HCT116 (cell line): ENCODE results near the gene LMBR1L. TPM values are rescaled to one million over a fixed set of nuclear protein-coding genes. Genes with fewer than 3 reads are reported as not detected.

ENCODE experiments used
- ATAC-seq: fragments of 200-7000 bp; cut with Tn5 transposase; 2 replicates; pipeline ENCODE4 v1.9.1; 2020; ENCODE audit warnings: mild to moderate bottlenecking, moderate library complexity
- BruUV-seq: library from RNA; stranded (reverse); fragments of 400-500 nt; replicated peaks from 2 replicates; lab custom pipeline; 2021; lab: Mats Ljungman, UMichigan
- CTCF ChIA-PET: fragments of 300-600 bp; sonication (Branson Sonifier 250); formaldehyde crosslinking; loops from one replicate; lab custom pipeline; 2021; ENCODE audit warnings: antibody characterized with exemption; lab: Charles Lee
- POLR2A ChIA-PET: fragments of 300-600, 350-600 bp; sonication (Branson Sonifier 250); formaldehyde crosslinking; loops from one replicate; lab custom pipeline; 2021; ENCODE audit warnings: antibody characterized with exemption; lab: Charles Lee
- RAD21 ChIA-PET, 2 experiments: fragments of 300-600 bp; sonication (Branson Sonifier 250); formaldehyde crosslinking; loops; one replicate each; lab custom pipeline; 2023; ENCODE audit warnings: low total read pairs in 2 of 2; ENCODE audit not compliant: uncharacterized antibody in 2 of 2, unreplicated experiment in 2 of 2, low non-redundant PET in 1 of 2; lab: Charles Lee
- DNase-seq: peaks from one replicate; pipeline ENCODE4 v3.0.0-alpha.2; 2010; ENCODE audit warnings: low read depth, low spot score
- H2AFZ ChIP-seq: fragments of 200-600 bp; shearing (Covaris generic), sonication (generic); 2 replicates; pipeline ENCODE4 v1.6.1; 2017; ENCODE audit warnings: low read depth, mixed run types, mixed read lengths, antibody characterized with exemption, low read length; ENCODE audit not compliant: poor library complexity, severe bottlenecking
- H3K27ac ChIP-seq: 2 replicates; pipeline ENCODE4 v1.5.1; 2012; ENCODE audit warnings: low read depth, low read length
- H3K27me3 ChIP-seq: fragments of 200-600 bp; sonication (generic); 2 replicates; pipeline ENCODE4 v1.6.1; 2016; ENCODE audit warnings: mixed run types, low read length, mixed read lengths; ENCODE audit not compliant: insufficient read depth
- H3K36me3 ChIP-seq, 2 experiments: fragments of 200-500 bp in 1 of 2; fragments of 200-600 bp in 1 of 2; sonication (Bioruptor generic) in 1 of 2; sonication (generic) in 1 of 2; 2 replicates each; pipeline versions ENCODE4 v1.5.1 to v1.6.1; 2014 to 2016; ENCODE audit warnings: low read length in 2 of 2, inconsistent platforms in 1 of 2, mixed read lengths in 1 of 2, mixed run types in 1 of 2; ENCODE audit not compliant: insufficient read depth in 2 of 2, control insufficient read depth in 1 of 2
- H3K4me1 ChIP-seq, 2 experiments: fragments of 200-600 bp in 1 of 2; sonication (generic) in 1 of 2; 2 replicates each; pipeline versions ENCODE4 v1.5.1 to v1.6.1; 2012 to 2017; ENCODE audit warnings: low read length in 2 of 2, inconsistent platforms in 1 of 2, mild to moderate bottlenecking in 1 of 2, mixed read lengths in 1 of 2, mixed run types in 1 of 2, moderate library complexity in 1 of 2; ENCODE audit not compliant: insufficient read depth in 2 of 2, control insufficient read depth in 1 of 2
- H3K4me2 ChIP-seq: fragments of 200-600 bp; sonication (generic); 2 replicates; pipeline ENCODE4 v1.6.1; 2017; ENCODE audit warnings: mixed run types, low read length, mixed read lengths
- H3K4me3 ChIP-seq, 2 experiments: fragments of 200-600 bp in 1 of 2; sonication (generic) in 1 of 2; replicated peaks in 1 of 2; 2 replicates each; pipeline ENCODE4 v1.5.1; 2011 to 2016; ENCODE audit warnings: low read length in 2 of 2, control low read depth in 1 of 2, low read depth in 1 of 2, mild to moderate bottlenecking in 1 of 2, mixed read lengths in 1 of 2, mixed run types in 1 of 2
- H3K79me2 ChIP-seq: fragments of 200-600 bp; sonication (generic); 2 replicates; pipeline ENCODE4 v1.6.1; 2017; ENCODE audit warnings: mild to moderate bottlenecking, mixed run types, low read length, moderate library complexity, mixed read lengths; ENCODE audit not compliant: insufficient read depth
- H3K9ac ChIP-seq: fragments of 200-600 bp; sonication (generic); 2 replicates; pipeline ENCODE4 v1.6.1; 2016; ENCODE audit warnings: low read length, mixed read lengths
- H3K9me2 ChIP-seq: fragments of 200-600 bp; sonication (generic), shearing (Covaris generic); 2 replicates; pipeline ENCODE4 v1.6.1; 2017; ENCODE audit warnings: mixed run types, mild to moderate bottlenecking, moderate library complexity; ENCODE audit not compliant: insufficient read depth
- H3K9me3 ChIP-seq, 2 experiments: fragments of 200-500 bp in 1 of 2; fragments of 200-600 bp in 1 of 2; sonication (Bioruptor generic) in 1 of 2; sonication (generic) in 1 of 2; 2 replicates each; pipeline ENCODE4 v1.6.1; 2014 to 2017; ENCODE audit warnings: low read length in 2 of 2, mixed read lengths in 2 of 2, inconsistent platforms in 1 of 2, low read depth in 1 of 2, mild to moderate bottlenecking in 1 of 2, mixed run types in 1 of 2, moderate library complexity in 1 of 2; ENCODE audit not compliant: control insufficient read depth in 1 of 2, insufficient read depth in 1 of 2
- H4K20me1 ChIP-seq: fragments of 200-600 bp; sonication (generic), shearing (Covaris generic); 2 replicates; pipeline ENCODE4 v1.6.1; 2017; ENCODE audit warnings: mixed run types, mild to moderate bottlenecking, moderate library complexity; ENCODE audit not compliant: insufficient read depth
- CBX3 ChIP-seq: IDR thresholded peaks from 2 replicates; pipeline ENCODE4 v1.6.1; 2012; ENCODE audit warnings: low read depth
- ELF1 ChIP-seq: IDR thresholded peaks from 2 replicates; pipeline ENCODE4 v1.6.1; 2012; ENCODE audit warnings: low read depth, borderline replicate concordance
- JUND ChIP-seq: IDR thresholded peaks from 2 replicates; pipeline ENCODE4 v1.6.1; 2012
- RAD21 ChIP-seq: IDR thresholded peaks from 2 replicates; pipeline ENCODE4 v1.6.1; 2012; ENCODE audit warnings: low read depth, mild to moderate bottlenecking
- SIN3A ChIP-seq: IDR thresholded peaks from 2 replicates; pipeline ENCODE4 v1.6.1; 2012; ENCODE audit warnings: low read depth
- TCF7L2 ChIP-seq: IDR thresholded peaks from 2 replicates; pipeline ENCODE4 v1.7.0; 2011; ENCODE audit warnings: borderline replicate concordance, inconsistent platforms; ENCODE audit not compliant: insufficient read depth, insufficient read length; ENCODE audit errors: extremely low read depth
- ZFX ChIP-seq: fragments of 450-650 bp; IDR thresholded peaks from 2 replicates; pipeline ENCODE4 v1.6.1; 2017
- ZNF274 ChIP-seq: fragments of 200-500 bp; sonication (Bioruptor generic); IDR thresholded peaks from 2 replicates; pipeline ENCODE4 v1.6.1; 2014; ENCODE audit warnings: mild to moderate bottlenecking, low read depth, low read length, inconsistent platforms
- intact Hi-C: fragments of 100-400 bp; cut with micrococcal nuclease; formaldehyde crosslinking; loops from 2 replicates; pipeline ENCODE4 v1.10.0; 2022
- total RNA-seq: library from RNA; stranded (reverse); gene quantifications from one replicate; pipeline ENCODE4 v1.2.1, GENCODE V29; 2021; ENCODE audit not compliant: unreplicated experiment
- TF ChIP-seq, protein P1 (sequence below): IDR thresholded peaks from 2 replicates; pipeline ENCODE4 v1.6.1; 2012; ENCODE audit warnings: low read depth
- TF ChIP-seq, protein P2 (sequence below), 3 experiments: fragments of 200-600 bp in 1 of 3; sonication (generic) in 1 of 3; IDR thresholded peaks in 2 of 3; conservative IDR thresholded peaks in 1 of 3; 2 replicates each; pipeline ENCODE4 v1.5.1; 2012 to 2017; ENCODE audit warnings: low read depth in 2 of 3, low read length in 2 of 3, antibody characterized with exemption in 1 of 3, borderline replicate concordance in 1 of 3, control low read depth in 1 of 3, mild to moderate bottlenecking in 1 of 3, mixed read lengths in 1 of 3, mixed run types in 1 of 3, moderate library complexity in 1 of 3; ENCODE audit not compliant: insufficient read depth in 1 of 3

LMBR1L gene
- total RNA-seq, 1 experiment from 2014 or later: 44.4 TPM

GRCh38 chr12:49121047-49121696 lies 10.5 kb upstream of the LMBR1L start:
- intact Hi-C loops: loop anchor here (1.0 kb wide), 2 partner anchors 33 to 57 kb away; no protein-coding TSS in a partner anchor
- Histone ChIP-seq H3K4me3 (no peak overlapping the region), H3K4me1 (peaks cover 2 to 7% of the 10 kb centered on the region in 2 experiments; a peak in 1 of 4 replicates), H3K4me2 (peak overlapping the region; percentile 11; the same call in 1 of the 2 replicates), H2AFZ (peak overlapping the region; percentile 72), H3K79me2 (no peaks in the 10 kb centered on the region), H3K9ac (no peak overlapping the region), H3K36me3 (no peaks in the 10 kb centered on the region), H3K9me3 (no peaks in the 10 kb centered on the region), H3K27me3 (no peaks in the 10 kb centered on the region), H3K27ac (no peak overlapping the region)
- DNase-seq (peak; percentile 69), ATAC-seq (peak; percentile 95)
- CTCF ChIA-PET: interaction anchor here (0.8 to 5.1 kb wide), 10 partner anchors 10 to 210 kb away, joined by 3 to 57 read pairs (median 4); partner anchors contain the start of genes LMBR1L, RHEBL1 and TUBA1B
- no peak for TF ChIP-seq TCF7L2
- TF ChIP-seq, protein P1, sequence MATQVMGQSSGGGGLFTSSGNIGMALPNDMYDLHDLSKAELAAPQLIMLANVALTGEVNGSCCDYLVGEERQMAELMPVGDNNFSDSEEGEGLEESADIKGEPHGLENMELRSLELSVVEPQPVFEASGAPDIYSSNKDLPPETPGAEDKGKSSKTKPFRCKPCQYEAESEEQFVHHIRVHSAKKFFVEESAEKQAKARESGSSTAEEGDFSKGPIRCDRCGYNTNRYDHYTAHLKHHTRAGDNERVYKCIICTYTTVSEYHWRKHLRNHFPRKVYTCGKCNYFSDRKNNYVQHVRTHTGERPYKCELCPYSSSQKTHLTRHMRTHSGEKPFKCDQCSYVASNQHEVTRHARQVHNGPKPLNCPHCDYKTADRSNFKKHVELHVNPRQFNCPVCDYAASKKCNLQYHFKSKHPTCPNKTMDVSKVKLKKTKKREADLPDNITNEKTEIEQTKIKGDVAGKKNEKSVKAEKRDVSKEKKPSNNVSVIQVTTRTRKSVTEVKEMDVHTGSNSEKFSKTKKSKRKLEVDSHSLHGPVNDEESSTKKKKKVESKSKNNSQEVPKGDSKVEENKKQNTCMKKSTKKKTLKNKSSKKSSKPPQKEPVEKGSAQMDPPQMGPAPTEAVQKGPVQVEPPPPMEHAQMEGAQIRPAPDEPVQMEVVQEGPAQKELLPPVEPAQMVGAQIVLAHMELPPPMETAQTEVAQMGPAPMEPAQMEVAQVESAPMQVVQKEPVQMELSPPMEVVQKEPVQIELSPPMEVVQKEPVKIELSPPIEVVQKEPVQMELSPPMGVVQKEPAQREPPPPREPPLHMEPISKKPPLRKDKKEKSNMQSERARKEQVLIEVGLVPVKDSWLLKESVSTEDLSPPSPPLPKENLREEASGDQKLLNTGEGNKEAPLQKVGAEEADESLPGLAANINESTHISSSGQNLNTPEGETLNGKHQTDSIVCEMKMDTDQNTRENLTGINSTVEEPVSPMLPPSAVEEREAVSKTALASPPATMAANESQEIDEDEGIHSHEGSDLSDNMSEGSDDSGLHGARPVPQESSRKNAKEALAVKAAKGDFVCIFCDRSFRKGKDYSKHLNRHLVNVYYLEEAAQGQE: no peak
- TF ChIP-seq RAD21: peak; percentile 86
- TF ChIP-seq ZNF274: no peak
- no peak for TF ChIP-seq JUND
- TF ChIP-seq SIN3A: no peak
- TF ChIP-seq, protein P2, sequence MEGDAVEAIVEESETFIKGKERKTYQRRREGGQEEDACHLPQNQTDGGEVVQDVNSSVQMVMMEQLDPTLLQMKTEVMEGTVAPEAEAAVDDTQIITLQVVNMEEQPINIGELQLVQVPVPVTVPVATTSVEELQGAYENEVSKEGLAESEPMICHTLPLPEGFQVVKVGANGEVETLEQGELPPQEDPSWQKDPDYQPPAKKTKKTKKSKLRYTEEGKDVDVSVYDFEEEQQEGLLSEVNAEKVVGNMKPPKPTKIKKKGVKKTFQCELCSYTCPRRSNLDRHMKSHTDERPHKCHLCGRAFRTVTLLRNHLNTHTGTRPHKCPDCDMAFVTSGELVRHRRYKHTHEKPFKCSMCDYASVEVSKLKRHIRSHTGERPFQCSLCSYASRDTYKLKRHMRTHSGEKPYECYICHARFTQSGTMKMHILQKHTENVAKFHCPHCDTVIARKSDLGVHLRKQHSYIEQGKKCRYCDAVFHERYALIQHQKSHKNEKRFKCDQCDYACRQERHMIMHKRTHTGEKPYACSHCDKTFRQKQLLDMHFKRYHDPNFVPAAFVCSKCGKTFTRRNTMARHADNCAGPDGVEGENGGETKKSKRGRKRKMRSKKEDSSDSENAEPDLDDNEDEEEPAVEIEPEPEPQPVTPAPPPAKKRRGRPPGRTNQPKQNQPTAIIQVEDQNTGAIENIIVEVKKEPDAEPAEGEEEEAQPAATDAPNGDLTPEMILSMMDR (IDR thresholded peaks at IDR 0.05 in 2 of 3, conservative IDR thresholded peaks at IDR 0.05 in 1 of 3; ENCODE audit: borderline replicate concordance in 1 of 3, insufficient read depth in 1 of 3, low read depth in 2 of 3, low read length in 2 of 3): peak; percentile 70 to 79 (median 77); a peak in 5 of 6 replicates
- no peak for TF ChIP-seq CBX3
- peak; percentile 51; the same call in 1 of the 2 replicates for TF ChIP-seq ELF1
- TF ChIP-seq ZFX: no peak
- TF ChIP-seq, all 23 proteins: peak for 3
- BruUV-seq: no TSS peak
- ChIA-PET POLR2A (interaction anchor here (0.9 to 1.6 kb wide), 2 partner anchors 10 to 33 kb away, joined by 3 to 30 read pairs; partner anchors contain the start of gene TUBA1B), RAD21 (interaction anchor here in 1 of 2 experiments (0.8 to 1.0 kb wide), 3 partner anchors 9 to 57 kb away, joined by 3 to 12 read pairs (median 5); no protein-coding TSS in a partner anchor)
- H4K20me1 ChIP-seq: no peaks in the 10 kb centered on the region
- H3K9me2 ChIP-seq: no peaks in the 10 kb centered on the region
